ENCODE results near the gene DENND11. TPM values are rescaled to one million over a fixed set of nuclear protein-coding genes. Genes with fewer than 3 reads are reported as not detected.

Gene DENND11
- total RNA-seq, 1 donor from 2014 or later, result 30.7 TPM

DNA sequence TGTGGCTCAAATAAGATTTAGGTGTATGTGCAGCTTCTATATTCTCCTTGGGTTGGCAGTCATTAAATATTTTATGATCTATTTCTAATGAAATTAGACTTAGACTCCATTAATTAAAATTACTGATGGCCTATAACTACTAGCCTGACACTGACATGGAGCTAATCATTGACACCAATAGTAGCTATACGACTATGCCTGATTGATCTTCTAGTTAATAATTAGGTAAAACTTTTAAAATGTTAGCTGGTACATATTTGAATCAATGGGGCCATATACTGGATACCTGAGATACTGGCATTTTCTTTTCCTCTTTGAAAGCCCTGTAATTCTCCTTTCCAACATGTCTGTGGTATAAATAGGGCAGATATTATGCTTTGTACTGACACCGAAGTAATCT lies 20.6 kb upstream of the DENND11 start:
- no peak for DNase-seq (ENCODE audit: low read depth, low spot score)
- no peaks in the 10 kb centered on the region for H3K4me1 Mint-ChIP-seq
- no peaks in the 10 kb centered on the region for H3K36me3 Mint-ChIP-seq (ENCODE audit: low read depth)
- no peaks in the 10 kb centered on the region for H3K9me3 Mint-ChIP-seq
- H3K4me3 Mint-ChIP-seq, result no peak overlapping the region
- H3K27ac Mint-ChIP-seq (ENCODE audit: unreplicated experiment), result no peak overlapping the region
- peaks cover 13% of the 10 kb centered on the region for H3K27me3 Mint-ChIP-seq (ENCODE audit: low read depth)
- TF ChIP-seq, protein P1, sequence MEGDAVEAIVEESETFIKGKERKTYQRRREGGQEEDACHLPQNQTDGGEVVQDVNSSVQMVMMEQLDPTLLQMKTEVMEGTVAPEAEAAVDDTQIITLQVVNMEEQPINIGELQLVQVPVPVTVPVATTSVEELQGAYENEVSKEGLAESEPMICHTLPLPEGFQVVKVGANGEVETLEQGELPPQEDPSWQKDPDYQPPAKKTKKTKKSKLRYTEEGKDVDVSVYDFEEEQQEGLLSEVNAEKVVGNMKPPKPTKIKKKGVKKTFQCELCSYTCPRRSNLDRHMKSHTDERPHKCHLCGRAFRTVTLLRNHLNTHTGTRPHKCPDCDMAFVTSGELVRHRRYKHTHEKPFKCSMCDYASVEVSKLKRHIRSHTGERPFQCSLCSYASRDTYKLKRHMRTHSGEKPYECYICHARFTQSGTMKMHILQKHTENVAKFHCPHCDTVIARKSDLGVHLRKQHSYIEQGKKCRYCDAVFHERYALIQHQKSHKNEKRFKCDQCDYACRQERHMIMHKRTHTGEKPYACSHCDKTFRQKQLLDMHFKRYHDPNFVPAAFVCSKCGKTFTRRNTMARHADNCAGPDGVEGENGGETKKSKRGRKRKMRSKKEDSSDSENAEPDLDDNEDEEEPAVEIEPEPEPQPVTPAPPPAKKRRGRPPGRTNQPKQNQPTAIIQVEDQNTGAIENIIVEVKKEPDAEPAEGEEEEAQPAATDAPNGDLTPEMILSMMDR (conservative IDR thresholded peaks at IDR 0.05), result no peak

DNA sequence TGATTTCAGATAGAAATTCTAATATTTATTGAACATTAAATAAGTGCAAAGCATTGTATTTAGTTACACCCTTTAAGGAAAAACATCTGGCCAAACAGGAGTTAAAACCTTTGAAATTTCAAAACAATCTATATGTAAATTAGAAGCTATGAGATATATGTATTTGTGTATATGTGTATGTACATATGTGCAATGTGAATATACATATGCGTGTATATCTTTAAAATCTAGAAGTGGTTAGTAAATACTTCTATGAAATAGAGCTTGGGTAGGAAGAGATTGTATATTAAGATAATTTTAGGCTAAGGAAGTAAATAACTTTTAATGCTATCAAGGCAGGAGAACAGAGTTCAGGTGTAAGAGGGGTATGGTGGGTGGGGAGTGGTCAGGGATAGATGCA lies 15.5 kb upstream of the DENND11 start:
- Mint-ChIP-seq H3K4me3 (no peak overlapping the region), H3K27ac (ENCODE audit: unreplicated experiment) (no peak overlapping the region), H3K4me1 (no peaks in the 10 kb centered on the region), H3K9me3 (no peaks in the 10 kb centered on the region), H3K36me3 (ENCODE audit: low read depth) (no peaks in the 10 kb centered on the region), H3K27me3 (ENCODE audit: low read depth) (peaks cover 17% of the 10 kb centered on the region)
- TF ChIP-seq, protein P1 (conservative IDR thresholded peaks at IDR 0.05), result no peak
- DNase-seq (ENCODE audit: low read depth, low spot score), result no peak

DNA sequence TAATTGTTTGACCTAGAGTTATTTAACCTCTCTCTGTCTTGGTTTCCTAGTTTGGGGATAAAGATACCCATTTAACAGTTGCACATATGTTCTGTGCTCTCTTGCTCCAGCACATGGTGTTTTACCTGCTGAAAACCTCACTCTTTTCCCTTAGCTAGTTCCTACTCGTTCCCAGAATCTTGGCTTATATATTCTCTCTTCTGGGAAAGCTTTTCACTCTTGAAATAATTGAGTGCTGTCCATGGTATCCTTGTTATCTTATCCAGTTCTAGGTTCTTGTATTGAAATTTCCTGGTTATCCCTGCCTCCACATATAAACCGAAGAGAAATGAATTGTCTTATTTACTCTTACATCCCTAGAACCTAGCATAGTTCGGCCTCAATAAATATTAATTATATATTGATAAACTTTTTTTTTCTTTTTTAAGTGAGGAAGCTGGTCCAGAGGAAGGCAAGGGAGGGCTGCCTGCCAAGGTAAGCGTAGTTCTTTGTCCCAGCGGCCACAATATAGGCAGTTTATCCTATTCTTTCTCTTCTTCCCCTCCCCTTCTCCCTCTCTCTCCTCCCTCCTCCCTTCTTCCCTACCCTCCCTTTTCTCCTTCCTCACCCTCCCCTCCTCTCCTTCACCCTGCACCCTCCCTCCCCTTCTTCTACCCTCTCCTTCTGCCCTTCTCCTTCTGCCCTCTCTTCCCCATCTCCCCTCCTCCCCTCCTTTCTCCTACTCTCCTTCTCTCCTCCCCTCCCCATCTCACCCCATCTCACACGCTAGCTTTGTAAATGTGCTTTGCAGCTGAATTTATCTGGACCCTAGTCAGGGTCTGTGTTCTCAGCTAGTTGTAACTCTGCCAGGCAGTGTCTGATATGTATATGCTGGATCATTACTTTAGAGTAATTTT lies 14.1 kb upstream of the DENND11 start:
- H3K4me1 Mint-ChIP-seq, result no peaks in the 10 kb centered on the region
- no peak overlapping the region for H3K27ac Mint-ChIP-seq (ENCODE audit: unreplicated experiment)
- no peaks in the 10 kb centered on the region for H3K9me3 Mint-ChIP-seq
- TF ChIP-seq, protein P1 (conservative IDR thresholded peaks at IDR 0.05), result no peak
- H3K27me3 Mint-ChIP-seq (ENCODE audit: low read depth), result peaks cover 17% of the 10 kb centered on the region
- peaks cover under 1% of the 10 kb centered on the region for H3K36me3 Mint-ChIP-seq (ENCODE audit: low read depth)
- H3K4me3 Mint-ChIP-seq, result no peak overlapping the region
- DNase-seq (ENCODE audit: low read depth, low spot score), result no peak

DNA sequence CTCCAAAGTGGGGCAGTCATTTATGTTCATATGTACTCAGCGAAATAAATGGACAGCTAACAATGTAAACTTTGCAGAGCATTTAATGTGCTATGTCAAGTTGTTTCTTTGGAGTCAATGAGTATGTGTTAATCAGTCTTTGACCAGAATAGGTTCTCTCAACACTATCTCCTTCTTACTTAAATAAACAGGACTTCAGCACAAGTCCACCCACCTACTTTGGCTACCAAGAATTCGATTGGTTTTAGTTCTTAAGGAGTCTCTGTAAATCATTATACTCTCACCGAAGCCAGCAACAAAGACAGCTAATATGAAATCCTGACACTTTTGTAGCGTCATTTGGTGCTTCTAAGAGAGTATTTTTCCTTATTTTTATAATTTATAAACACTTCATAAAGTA lies 13.1 kb upstream of the DENND11 start:
- no peak overlapping the region for H3K4me3 Mint-ChIP-seq
- no peak overlapping the region for H3K27ac Mint-ChIP-seq (ENCODE audit: unreplicated experiment)
- peaks cover 3% of the 10 kb centered on the region for H3K36me3 Mint-ChIP-seq (ENCODE audit: low read depth)
- no peaks in the 10 kb centered on the region for H3K9me3 Mint-ChIP-seq
- TF ChIP-seq, protein P1 (conservative IDR thresholded peaks at IDR 0.05), result no peak
- peaks cover 17% of the 10 kb centered on the region for H3K27me3 Mint-ChIP-seq (ENCODE audit: low read depth)
- no peak for DNase-seq (ENCODE audit: low read depth, low spot score)
- no peaks in the 10 kb centered on the region for H3K4me1 Mint-ChIP-seq

DNA sequence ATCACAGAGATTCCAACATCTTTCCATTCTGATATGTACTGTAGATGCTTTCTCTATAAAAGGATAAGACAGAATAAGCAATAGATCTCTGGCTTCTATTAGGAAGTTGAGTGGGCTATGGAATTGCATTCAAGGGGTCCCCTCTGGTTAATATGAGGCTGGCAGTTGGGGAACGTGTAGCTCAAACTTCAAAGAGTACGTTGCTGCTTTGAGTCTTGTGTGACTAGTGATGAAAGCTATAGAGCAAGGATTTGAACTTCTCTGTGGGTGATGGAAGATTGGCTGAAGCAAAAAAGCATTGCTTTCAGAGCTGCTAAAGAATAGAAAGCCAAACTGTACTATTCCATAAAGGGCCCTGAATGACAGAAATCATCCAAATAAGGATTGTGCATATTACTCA lies 12.6 kb upstream of the DENND11 start:
- no peaks in the 10 kb centered on the region for H3K9me3 Mint-ChIP-seq
- H3K27ac Mint-ChIP-seq (ENCODE audit: unreplicated experiment), result no peak overlapping the region
- no peak overlapping the region for H3K4me3 Mint-ChIP-seq
- H3K4me1 Mint-ChIP-seq, result no peaks in the 10 kb centered on the region
- peaks cover 17% of the 10 kb centered on the region for H3K27me3 Mint-ChIP-seq (ENCODE audit: low read depth)
- H3K36me3 Mint-ChIP-seq (ENCODE audit: low read depth), result peaks cover 3% of the 10 kb centered on the region
- TF ChIP-seq, protein P1 (conservative IDR thresholded peaks at IDR 0.05), result no peak
- no peak for DNase-seq (ENCODE audit: low read depth, low spot score)
